HG03108 (cell line): ENCODE results near the gene FBXO30.

ENCODE experiments used
- ATAC-seq: cut with Tn5 transposase; IDR thresholded peaks from one replicate; pipeline ENCODE4 v1.9.1; 2021; ENCODE audit warnings: moderate library complexity; ENCODE audit not compliant: unreplicated experiment

FBXO30 gene

DNA sequence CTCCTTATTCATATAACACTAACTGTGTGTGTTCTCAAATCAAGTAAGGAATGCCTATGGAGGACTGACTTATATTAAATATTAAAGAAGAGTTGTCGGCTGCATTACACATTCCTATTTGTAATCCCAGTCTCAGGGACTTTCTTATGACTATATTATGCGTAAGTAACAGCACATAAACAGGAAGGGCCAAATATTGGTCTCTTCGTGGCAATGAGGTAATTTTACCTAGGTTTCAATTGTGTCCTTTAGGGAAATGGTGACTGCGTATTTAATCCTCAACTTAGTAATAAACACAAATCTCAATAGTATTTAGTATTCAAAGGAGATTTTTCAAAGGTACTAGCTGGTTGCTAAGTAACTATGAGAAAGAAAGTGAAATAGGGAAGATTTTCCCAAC, 56.5 kb downstream of the FBXO30 start:
- ATAC-seq, result no peak

DNA sequence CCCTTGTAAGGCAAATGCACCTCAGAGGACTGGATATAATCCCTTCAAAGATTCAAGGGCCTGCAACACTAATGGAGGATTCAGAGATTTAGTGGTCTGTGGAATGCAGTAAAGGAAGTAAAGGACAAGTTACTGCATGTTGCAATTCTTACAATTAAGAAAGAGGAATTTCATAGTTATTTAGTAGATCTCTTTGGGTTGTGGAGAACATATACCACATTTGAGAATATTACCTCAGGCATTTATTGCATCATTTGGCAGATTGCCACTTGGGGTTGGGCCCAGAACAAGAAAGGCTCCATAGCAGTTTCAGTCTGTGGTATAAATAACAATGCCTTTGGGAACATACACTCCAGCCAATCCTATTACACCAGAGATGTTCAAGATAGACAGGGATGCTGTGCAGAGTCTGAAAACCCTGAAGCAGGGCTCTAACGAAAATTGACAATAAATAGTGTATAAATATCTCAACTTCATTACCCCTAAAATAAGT, 58.4 kb downstream of the FBXO30 start:
- ATAC-seq, result no peak

DNA sequence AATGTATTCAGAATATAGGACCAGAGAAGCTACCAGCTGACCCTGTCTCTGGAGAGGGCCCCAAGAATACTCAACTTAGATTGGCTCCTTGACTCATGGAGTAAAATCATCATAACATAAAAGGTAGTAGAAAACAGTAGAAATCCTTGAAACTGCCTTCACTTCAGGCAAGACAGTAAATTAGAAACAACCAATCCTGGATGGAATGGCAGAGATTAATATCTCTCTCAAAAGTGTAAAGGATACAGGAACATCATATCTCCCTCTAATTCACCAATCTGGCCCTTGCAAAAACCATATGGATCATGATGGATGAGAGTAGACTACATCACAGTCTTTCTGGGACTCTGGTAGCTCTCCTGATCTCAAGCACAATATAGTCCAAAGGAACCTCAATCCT, 58.9 kb downstream of the FBXO30 start:
- ATAC-seq, result no peak

DNA sequence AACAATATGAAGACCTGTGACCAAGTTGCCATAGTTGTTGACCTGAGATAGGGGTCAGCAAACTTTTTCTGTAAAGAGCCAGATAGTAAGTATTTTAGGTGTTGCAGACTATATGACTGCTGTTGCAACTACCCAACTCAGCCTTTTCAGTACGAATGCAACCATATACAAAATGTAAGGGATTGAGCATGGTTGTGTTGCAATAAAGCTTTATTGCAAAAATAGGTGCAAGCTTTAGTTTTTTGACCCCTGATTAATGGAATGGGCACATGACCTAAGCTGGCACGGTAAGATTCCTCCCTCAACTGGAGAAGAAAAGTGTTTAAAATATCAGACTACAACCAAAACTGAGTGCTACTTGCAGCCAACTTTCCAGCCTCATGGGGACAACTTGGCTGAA, 62.0 kb downstream of the FBXO30 start:
- ATAC-seq, result no peak

DNA sequence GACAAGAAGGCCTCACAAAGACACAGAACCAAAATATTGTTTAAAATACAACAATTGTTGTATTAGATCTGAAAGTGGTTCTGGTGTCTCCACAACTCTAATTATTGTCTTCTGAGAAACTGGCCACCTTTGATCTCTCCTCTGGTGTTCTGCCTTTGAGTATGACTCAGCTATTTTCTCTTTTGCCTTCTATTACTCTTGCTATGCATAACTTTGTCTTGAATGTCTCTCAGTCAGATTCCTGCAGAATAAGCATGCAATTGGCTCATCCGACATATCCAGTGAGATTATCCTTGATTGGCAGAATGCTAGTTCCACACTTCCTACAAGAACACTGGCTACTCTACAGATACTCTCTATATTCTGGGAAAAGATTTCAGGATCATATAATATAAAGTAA, 65.0 kb downstream of the FBXO30 start:
- no peak for ATAC-seq

DNA sequence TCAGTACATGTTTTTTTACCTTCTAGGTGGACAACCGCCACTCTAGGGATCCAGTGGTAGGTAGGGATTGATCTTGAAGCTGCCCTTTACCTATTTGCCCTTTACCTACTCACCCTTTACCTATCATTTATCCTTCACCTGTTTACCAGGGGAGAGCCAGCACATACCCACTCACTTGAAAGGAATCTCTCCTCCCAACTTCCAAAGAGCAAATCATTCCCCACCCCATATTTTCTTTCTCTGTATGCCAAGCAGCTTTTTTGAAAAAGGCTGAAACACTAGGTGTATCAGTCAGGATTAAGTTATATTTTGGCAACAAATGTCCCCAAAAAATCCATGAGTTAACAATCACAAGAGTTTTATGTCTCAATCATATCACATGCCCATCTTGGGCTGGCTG, 68.7 kb downstream of the FBXO30 start:
- no peak for ATAC-seq

DNA sequence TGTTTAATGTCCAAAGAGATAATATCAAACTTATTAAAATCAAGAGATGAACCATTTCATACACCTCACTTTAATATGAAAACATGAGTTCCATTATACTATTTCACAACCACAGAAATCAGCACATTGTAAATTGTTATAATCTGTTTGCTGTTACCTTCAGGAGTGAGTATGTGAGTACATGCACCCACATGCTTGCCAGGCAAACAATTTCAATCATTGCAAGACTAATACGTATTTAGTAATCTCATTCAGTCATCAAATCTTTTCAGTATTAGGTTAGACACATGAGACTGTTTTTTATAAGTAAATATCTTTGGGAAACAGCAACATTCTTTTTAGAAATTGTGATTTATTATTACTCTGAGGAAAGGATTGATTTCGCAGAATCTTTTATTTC, 70.0 kb downstream of the FBXO30 start:
- ATAC-seq, result no peak
